RCC 7860 (cell line): ENCODE data around the gene COL18A1.

ENCODE experiments used
- DNase-seq: peaks from one replicate; pipeline ENCODE4 v3.0.0-alpha.2; 2015; ENCODE audit warnings: low spot score
- FAIRE-seq: peaks from 2 replicates; lab custom pipeline; 2012; peaks lifted over from hg19 to GRCh38; lab: Jason Lieb, UNC

COL18A1 gene

GRCh38 chr21:45381865-45382696 is 22.9 kb upstream of the COL18A1 start:
- no peak for DNase-seq
- no peak for FAIRE-seq

DNA sequence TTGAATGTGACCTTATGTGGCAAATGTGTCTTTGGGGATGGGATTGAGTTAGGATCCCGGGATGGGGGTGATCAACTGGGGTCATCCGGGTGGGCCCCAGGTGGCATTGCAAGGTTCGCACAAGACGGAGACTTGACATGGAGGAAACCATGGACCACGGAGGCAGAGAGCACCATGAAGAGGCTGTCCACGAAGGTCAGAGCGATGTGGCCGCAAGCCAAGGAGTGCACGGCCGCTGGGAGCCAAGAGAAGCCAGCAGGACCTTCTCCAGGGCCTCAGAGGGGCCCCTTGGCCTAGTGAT is 22.3 kb upstream of the COL18A1 start:
- FAIRE-seq (no peak), DNase-seq (no peak)

DNA sequence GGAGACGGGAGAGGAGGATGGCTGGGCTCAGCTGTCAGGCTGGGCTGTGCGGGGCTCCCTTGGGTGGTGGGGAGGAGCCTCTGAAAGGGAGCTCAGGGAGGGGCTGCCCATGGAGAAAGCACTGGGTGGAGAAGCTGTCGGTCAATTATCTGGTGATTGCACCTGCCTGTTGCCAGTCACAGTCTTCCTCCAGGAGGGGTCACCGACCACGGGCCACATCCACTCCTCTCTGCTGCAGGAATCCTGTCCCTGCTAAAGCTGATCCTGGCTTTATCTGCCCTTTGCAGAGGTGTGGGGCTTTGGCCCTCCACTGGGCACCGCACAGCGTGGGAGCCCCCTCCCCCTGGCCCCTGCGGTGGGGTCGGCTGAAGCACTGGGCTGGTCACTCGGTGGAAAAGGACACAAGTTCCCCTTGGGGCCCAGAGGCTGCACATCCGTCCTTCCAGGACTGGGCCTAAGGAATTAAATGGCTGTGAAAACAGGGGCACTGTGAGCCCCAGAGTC is 21.8 kb upstream of the COL18A1 start:
- no peak for DNase-seq
- no peak for FAIRE-seq

DNA sequence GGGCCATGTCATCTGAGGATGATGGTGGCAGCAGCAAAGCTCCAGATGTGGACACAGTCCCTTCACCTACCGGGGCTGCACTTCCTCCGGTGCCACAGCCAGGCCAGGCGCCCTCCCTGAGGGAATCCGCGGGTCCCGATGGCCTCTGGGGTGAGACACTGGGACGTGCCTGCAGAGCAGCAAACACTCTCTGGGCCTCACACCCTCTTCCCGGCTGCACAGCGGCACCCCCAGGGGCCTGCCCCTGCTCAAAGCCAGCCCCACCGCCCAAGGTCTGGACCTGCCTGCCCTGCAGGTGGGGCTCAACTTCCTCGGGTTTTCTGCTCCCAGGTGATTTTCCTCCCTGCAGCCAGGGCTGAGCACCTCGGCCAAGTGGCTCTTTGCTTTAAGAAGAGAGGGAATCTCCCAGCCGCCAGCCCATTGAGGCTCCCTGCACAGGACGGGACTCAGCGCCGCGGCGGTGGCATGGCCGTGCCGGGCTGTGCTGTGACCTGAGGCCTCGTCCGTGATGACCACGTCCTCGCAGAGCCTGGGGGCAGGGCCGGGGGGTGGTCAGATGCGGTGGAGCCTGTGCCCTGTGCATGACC is 21.3 kb upstream of the COL18A1 start:
- no peak for DNase-seq
- FAIRE-seq: no peak

GRCh38 chr21:45384656-45385548 is 20.1 kb upstream of the COL18A1 start:
- DNase-seq (no peak), FAIRE-seq (no peak)

- FAIRE-seq (no peak), DNase-seq (no peak)
These were observed 19.4 kb upstream of the COL18A1 start for GRCh38 chr21:45385549-45386050.

DNA sequence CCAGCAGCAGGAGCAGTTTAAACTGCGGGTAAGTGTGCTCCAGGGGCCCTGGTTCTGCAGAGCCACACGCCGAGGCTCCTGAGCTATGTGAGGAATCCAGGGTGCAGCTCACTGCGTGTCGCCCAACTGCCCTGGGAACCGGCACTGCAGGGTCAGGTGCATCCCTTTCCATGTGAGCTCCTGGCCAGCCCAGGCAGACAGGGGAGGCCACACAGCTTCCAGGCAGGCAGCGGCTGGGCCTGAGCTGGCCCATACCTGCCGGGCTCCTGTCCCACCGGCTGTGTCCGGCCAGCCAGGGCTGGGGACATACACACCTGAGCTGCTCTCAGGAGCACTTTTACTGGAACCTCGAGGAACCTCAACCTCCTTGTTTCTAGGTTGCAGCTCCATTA is 18.6 kb upstream of the COL18A1 start:
- no peak for FAIRE-seq
- DNase-seq: no peak

DNA sequence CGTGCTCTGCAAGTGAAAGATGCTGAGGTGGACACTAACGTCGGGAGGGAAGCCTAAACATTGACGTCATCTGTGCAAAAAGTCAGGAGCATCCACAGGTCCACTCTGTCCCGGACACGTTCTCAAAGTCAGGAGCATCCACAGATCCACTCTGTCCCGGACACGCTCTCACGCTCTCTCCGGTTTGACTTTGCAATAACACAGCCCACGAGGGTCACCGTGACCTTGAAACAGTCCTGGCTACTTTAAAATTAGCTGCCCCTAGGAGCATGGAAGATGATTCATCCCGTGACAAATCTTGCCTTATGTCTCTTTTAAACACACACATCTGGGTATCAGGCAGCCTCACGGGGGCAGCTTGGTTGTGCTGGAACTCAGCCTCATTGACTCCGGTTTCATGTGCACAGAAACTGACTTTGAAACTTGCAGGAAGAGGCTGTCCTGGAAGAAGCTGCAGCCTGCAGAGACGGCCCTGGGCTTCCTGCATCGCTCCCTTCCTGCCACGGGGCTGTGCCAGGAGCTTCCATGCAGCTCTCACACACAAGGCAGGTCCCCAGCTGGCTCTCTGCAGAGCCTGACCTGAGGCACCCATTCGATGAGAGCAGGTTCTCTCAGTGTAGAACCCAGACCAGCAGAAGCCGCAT is 18.1 kb upstream of the COL18A1 start:
- FAIRE-seq: peak; percentile 85

DNA sequence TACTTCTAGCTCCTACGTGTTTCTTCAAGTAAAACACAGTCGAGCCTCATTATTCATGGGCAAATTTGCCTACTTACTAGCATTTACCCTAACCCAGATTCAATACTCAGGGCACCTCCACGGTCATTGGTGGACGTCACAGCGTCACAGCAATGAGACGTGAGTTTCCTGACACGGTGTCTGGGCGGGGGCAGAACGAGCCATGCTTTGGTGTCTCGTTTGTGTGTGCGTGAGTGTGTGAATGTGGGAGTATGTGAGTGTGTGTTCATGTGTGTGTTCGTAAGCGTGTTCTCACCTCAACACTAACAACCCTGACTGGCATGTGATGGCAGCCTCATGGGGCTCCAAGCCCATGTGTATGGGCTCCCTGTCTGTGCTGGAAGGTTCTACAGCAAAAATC is 17.5 kb upstream of the COL18A1 start:
- FAIRE-seq (no peak), DNase-seq (no peak)

More for the DNA sequence above, 18.1 kb upstream of the COL18A1 start:
- DNase-seq: peak; percentile 82

GRCh38 chr21:45388011-45388521 is 16.9 kb upstream of the COL18A1 start:
- FAIRE-seq: no peak
- DNase-seq: no peak

DNA sequence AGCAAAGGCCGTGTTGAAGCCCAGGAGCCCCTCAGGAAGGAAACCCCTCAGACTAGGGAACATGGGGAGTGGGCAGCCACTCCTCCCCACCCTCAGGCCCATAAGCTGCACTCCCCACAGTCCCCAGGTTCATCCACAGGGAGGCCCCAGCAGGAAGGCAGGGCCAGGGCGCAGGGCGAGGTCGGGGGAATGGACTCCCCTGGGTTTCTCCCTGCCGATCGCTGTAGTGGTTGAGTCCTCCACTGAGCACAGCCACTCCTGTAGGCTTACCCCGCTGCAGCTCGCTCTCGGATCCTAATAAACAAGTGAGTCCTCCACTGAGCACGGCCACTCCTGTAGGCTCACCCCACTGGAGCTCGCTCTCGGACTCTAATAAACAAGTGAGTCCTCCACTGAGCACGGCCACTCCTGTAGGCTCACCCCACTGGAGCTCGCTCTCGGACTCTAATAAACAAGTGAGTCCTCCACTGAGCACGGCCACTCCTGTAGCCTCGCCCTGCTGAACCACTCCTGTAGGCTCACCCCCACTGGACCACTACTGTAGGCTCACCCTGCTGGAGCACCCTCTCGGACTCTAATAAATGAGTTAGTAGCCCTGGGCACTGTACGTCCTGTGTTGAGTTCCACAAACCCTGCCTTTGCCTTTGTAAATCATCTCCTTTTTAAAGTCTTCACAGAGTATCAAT is 16.2 kb upstream of the COL18A1 start:
- DNase-seq: no peak
- FAIRE-seq: no peak

- DNase-seq (no peak), FAIRE-seq (no peak)
These were observed 14.7 kb upstream of the COL18A1 start for GRCh38 chr21:45390121-45390751.

DNA sequence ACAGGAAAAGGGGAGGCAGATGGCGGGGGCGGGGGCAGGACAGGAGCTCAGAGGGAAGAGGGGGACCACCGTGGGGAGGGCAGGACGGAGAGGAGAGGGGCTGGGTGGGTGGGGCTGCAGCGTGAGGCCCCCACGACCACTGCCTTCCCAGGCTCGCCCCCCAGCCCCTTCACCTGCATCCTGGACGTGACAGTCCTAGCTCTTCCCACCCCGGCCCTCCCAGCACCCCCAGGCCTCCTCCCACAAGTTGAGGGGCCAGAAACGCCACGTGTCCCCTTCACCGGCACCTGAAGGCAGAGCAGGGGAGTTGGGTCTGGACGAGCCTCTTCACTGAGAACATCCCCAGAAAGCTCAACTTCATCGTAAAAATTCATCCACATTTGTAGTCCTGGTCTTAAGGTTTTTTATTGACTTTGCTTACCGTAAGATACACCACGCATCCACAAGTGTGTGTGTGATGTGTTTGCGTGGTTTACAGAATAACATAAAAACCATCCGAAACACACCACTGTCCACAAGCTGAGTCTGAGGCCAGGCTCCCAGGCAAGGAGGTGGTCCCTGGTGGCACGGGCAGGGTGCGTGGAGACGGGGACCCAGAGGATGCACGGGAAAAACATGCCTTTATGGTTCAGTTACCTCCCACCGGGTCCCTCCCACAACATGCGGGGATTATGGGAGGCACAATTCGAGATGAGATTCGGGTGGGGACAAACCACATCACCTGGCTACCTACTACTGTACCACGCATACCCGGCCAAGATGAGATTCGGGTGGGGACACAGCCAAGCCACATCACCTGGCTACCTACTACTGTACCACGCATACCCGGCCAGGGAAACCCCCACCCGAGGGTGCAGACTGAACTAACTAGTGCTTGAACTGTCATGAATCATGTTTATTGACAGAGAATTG is 13.9 kb upstream of the COL18A1 start:
- DNase-seq (no peak), FAIRE-seq (no peak)

DNA sequence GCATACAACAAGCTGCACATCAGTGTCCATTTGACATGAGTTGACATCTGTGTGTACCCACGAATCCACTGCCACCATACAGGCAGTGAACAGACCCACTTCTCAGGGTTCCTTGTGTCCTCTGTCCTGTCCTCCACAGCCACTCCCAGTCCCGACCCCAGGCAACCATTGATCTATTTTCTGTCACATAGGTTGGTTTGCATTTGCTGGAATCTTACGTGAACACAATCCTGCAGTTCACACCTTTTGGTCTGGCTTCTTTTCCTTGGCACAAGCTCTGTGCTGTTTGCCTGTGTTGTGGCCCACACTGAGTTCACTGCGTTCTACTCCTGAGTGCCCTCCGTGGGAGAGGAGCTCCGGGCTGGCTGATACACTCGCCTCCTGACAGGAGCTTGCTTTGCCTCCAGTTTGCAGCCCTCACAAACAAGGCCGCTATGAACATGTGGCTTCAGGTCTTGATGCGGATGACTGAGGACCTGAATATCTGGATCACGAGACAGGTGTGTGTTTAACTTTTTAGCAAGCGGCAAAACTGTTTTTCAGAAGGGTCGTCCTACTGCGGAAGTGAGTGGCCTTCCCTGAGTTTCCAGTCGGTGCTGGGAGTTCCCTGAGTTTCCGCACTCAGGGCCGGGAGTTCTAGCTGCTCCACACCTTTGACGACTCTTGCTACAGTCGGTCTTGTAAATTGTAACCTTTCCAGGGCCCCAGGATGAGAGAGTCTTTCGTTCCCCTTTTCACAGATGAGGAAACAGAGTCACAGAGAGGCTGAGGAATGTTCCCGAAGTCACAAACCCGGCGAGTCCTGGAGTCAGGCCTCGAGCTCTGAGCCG is 13.0 kb upstream of the COL18A1 start:
- FAIRE-seq: no peak
- no peak for DNase-seq

DNA sequence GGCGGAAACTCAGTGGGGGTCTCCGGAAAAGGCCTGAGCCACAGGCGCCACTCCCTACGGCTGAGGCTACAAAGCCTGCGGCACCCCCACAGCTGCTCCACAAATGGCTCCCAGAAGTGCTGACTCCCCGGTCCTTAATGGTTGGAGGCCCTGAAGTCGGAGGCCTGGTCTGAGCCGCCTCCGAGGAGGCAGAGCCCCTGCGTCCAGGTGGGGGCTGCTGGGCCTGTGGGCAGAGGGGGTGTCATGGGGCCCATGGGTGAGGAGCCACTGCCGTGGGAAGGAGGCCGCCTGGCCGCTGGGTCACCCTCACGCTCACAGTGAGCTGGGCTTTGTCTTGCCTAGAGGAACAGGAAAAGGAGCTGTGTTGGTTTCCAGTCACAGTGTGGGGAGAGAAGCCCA is 12.4 kb upstream of the COL18A1 start:
- FAIRE-seq (no peak), DNase-seq (no peak)

GRCh38 chr21:45393021-45393420 is 11.9 kb upstream of the COL18A1 start:
- FAIRE-seq (no peak), DNase-seq (no peak)

- FAIRE-seq (no peak), DNase-seq (no peak)
These were observed 10.9 kb upstream of the COL18A1 start for GRCh38 chr21:45393833-45394638.
